ENCODE data around the gene PAPSS2.

PAPSS2 gene

DNA sequence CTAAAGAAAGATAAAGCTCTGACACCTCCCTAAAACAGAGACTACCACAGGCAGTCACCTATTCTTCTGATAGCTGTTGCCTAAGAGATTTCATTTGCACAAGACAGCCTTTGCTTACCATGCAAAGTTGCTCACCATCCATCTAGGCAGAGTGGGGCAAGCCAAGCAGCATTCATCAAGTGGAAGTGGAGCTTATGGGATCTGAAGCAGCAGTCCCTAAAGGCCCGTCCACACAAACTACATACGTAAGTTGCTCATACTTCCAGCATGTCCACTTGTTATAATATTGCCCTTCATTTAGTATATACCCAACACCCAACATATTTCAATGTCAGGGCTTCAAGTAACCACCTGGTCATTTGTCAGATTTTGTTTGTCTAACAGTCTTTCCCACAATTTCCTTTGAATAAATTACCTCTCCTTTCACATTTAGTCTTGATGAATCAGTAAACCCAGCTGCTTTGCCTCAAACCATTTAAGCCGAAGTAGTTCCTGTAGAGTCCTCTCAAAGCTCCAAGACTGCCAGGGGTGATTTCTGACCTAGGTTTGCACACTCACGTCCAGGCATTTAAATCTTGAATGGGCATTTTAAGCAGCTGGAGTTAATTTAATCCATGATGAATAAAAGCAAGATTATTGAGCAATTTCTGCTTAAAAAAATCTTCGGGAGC is 90.5 kb downstream of the PAPSS2 start:
- DNase-seq (ENCODE audit: low spot score), result peak; percentile 63

DNA sequence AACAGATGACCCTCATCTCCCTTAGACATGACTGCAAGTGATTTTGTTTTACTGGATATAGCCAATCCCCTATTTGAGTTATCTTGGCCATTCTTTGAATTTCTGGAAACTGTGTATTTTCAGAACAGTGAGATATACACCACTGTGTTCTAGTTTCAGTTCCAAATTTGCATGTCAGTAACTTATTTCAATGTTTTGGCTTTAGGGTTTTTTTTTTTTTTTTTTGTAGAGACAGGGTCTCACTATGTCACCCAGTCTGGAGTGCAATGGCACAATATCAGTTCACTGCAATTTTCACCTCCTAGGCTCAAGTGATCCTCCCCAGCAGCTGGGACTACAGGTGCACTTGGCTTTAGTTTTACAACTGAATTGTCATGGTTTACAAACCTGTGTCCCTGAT is 91.1 kb downstream of the PAPSS2 start:
- no peak for DNase-seq (ENCODE audit: low spot score)

DNA sequence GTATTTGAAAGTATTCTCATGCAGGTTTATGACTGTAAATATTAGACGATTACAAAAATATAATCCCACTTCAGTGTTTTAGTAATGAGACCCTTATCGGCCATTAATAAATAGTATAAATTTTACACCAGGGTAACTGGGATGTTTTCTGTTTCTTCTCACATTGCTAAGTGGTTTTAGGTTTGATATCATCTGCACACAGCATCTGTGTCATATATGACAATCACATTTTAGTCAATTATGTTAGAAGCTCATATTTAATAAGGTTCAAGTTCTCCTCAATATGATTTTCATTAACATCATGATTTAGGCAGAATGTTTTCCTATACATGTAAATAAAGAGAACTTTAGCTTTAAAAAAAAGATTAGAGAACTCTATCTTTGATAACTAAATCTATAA is 91.6 kb downstream of the PAPSS2 start:
- DNase-seq (ENCODE audit: low spot score), result no peak

DNA sequence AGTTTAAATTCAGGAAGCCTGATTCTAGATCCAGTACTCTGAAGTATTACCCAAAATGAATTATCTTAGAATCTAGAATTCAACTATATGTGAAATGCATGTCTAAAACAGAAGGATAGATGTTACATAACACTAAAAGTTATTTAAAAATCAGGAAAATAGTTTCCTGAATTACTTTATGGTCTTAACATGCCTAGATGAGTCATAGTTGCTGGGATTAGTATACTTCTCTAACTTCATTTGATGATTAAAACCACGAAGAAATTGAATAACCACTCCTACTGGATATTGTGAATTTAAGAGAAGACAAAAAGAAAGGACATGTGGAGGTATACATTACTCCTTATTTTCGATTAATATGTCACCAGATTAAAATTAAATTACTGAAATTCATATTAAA is 92.9 kb downstream of the PAPSS2 start:
- peak; percentile 40 for DNase-seq (ENCODE audit: low spot score)

DNA sequence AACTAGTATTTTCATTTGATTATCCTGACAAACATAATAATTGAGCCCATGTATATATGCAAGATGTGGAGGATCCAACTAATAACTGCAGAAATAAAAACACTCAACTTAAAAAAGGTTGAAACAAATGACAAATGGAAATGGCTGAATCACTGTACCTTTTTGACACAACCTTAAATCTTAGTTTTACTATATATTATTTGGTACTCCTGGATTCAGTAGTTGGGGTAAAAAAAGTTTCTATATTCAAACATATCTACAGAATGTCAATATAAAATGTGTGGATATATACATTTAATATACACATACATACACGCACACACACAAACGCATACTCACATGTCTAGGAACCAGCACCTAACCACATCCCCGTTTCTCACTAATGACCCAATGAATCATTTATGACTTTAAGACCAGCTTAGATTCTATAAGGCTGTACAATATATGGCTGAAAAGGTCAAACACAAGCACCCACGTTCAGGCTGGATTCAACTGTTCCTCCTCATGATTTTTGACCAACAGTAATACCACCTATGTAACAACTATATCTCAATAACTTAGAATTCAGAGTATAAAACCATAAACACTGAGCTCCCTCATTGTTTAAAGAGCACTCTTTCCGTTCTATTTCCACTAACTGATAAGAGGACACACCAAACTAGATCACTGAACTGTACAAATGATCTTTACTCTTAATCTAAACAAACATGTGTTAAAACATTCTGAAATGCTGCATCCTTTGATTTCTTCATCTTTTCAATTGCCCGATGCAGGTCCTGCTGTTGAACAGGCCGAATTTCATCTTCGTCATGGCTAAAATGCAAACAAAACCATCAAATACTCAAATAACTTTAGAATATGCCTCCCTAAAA is 94.6 kb downstream of the PAPSS2 start:
- DNase-seq (ENCODE audit: low spot score), result no peak

DNA sequence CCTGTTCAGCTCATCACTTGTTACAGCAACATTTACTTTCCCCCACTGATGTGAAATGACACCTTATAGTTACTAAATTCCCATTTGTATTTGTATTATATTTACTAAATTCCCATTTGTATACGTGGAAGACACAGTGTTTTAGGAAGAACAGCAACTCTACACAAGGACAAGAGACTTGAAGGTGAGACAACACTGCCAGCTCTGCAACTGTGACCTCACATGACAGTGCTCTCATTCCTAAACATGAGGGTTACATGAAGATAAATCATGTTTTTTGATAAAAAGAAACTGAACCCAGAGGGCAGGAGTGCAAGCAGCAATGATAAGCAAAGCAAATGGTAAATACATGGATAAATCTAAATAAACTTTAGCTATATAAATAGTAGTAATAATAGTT is 98.0 kb downstream of the PAPSS2 start:
- DNase-seq (ENCODE audit: low spot score), result no peak

DNA sequence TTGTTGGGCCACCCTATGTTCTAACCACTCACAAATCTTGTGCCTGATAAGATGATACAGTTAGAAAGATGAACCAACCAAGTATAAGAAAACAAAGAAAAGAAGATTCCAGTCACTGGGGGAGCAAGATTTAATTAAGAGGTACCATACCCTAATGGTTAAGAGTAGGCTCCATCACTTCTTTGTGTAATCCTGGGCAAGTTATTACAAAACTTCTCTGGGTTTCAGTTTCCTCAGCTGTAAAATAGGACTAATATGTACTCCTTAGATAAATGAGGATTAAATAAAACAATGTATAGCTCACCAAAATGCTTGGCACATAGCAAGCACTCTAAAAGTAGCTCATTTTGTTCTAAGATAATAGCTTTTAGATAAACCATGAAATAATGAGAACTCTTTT is 99.9 kb downstream of the PAPSS2 start:
- no peak for DNase-seq (ENCODE audit: low spot score)

DNA sequence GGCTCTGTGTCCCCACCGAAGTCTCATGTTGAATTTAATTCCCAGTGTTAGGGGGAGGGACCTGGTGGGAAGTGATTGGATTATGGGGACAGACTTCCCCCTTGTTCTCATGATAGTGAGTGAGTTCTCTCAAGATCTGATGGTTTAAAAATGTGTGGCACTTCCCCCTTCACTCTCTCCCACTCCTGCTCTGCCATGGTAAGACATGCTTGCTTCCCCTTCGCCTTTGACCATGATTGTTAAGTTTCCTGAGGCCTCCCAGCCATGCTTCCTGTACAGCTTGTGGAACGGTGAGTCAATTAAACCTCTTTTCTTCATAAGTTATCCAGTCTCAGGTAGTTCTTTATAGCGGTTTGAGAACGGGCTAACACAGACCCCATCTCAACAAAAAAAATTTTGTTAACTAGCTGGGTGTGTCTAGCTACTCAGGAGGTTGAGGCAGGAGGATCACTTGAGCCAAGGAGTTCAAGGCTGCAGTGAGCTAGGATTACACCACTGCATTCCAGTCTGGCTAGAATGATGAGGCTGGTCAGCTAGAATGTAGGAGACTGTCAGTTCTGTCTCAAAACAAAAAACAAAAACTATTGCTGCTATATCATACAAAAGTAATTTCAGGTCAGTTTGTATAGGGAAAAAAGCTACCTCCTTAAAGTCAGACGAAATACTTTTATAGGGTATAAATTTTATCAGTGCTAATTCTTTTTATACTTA is 100.7 kb downstream of the PAPSS2 start:
- DNase-seq (ENCODE audit: low spot score), result no peak

DNA sequence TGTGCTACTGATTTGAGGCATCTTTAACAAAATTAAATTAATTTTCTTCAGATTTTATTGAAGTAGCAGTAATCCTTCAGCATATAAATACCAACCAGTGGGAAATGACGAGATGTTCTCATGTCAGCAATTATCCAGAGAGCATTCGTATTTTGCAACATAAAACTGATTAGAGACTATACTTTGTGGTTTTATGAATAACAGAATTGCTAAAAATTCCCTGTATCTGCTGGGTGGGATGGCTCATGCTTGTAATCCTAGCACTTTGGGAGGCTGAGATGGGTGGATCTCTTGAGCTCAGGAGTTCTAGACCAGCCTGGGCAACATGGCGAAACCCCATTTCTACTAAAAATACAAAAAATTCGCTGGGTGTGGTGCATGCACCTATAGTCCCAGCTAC is 101.5 kb downstream of the PAPSS2 start:
- no peak for DNase-seq (ENCODE audit: low spot score)

DNA sequence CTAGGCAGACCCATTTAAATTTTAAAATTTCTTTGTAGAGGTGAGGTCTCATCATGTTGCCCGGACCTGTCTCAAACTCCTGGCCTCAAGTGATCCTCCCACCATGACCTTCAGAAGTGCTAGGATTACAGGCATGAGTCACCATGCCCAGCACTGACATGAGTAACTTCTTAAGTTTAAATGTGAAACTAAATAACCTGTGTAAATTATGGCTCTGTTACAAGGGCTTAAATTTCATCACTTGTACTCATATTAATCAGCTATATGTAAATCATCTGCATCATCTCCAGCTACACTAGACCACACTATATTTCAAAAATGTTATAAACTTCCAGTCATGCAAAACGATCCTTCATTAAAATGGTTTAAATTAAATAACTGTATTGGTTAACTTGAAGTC is 102.2 kb downstream of the PAPSS2 start:
- peak; percentile 69 for DNase-seq (ENCODE audit: low spot score)

DNA sequence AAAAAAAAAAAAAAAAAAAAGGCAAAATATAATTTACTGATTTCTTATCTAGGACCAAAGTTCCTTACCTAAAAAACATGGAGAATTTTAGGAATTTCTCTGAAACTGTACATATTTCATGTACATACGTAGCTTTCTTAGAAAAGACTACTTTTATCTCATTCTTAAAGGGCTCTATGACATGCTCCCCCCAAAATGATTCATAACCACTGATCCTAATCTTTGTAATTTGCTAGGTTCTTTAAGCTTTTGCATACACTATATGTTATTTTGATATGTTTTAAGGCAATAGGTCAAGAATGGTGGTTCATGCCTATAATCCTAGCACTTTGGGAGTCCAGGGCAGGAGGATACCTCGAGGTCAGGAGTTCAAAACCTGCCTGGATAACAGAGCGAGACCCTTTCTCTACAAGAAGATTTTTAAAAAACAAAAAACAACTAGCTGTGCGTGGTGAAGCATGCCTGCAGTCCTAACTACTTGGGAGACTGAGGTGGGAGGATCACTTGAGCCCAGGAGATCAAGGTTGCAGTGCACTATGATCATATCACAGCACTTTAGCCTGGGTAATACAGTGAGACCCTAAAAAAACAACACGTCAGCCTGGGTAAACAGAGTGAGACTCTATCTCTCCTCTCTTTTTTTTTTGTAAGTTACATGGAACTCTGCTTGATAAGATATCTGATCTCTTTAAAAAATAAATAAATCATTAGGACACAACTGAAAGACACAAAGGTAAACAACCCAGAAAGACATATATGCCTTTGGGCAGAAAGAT is 103.6 kb downstream of the PAPSS2 start:
- DNase-seq (ENCODE audit: low spot score), result no peak

DNA sequence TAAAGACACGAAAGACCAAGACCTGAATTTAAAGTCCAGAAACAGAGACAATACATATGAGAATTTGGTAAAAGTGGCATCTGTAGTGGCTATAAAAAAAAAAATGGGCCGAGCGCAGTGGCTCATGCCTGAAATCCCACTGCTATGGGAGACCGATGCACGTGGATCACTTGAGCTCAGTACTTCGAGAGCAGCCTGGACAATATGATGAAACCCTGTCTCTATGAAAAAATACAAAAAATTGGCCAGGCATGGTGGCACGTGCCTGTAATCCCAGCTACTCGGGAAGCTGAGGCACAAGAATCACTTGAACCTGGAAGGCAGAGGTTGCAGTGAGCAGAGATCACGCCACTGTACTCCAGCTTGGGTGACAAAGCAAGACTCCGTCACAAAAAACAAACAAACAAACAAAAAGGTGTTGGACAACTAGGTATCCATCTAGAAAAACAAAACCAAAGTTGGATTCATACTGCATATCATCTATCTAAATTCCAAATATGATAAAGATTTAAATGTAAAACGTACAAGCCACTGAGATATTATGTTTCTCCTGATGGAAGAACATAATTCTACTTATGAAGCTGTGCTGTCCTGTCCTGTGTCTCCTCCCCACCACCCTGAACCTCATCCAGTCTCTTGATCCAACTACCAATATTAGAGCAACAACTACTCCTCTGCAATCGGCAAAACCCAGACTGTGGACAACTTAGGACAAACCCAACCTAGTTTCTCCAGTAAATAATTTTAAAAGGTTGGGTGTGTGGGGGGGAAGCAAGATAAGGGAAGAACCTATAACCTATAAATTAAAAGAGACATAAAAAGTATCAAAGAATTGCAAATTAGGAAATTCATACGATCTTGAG is 104.6 kb downstream of the PAPSS2 start:
- DNase-seq (ENCODE audit: low spot score), result no peak

DNA sequence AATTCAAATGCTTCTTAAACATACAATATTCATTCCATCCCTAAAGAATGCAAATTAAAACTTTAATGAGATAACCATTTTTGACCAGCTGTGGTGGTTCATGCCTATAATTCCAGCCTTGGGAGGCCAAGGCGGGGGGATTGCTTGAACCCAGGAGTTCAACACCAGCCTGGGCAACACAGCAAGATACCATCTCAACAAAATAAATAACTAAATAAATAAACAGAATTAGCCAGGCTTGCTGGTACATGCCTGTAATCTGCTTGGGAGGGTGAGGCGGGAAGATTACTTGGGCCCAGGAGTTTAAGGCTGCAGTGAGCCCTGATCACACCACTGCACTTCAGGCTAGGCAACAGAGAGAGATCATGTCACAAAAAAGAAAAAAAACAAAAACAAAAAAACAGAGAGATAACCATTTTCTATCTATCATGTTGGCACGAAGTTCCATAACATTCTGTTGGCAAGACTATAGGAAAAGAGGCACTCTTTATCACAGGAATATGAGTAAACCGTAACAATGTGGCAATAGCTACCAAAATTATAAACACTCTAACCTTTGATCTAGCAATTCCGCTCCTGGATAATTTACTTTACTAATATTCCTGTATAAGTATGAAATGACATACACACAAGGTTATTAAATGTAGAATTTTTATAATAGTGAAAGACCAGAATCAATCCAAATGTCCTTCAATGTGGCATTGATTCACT is 106.1 kb downstream of the PAPSS2 start:
- no peak for DNase-seq (ENCODE audit: low spot score)

DNA sequence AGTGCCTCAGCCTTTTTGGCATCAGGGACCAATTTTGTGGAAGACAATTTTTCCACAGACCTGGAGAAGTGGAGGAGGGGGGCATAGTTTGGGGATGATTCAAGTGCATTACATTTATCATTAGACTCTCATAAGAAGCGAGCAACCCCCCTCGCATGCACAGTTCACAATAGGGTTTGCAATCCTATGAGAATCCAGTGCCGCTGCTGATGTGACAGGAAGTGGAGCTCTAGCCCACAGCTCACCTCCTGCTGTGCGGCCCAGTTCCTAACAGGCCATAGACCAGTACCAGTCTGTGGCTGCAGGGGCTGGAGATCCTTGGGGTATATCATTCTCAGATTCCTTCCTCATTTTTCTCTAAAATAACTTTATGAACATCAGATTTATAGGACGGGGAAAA is 107.6 kb downstream of the PAPSS2 start:
- DNase-seq (ENCODE audit: low spot score), result peak; percentile 35

DNA sequence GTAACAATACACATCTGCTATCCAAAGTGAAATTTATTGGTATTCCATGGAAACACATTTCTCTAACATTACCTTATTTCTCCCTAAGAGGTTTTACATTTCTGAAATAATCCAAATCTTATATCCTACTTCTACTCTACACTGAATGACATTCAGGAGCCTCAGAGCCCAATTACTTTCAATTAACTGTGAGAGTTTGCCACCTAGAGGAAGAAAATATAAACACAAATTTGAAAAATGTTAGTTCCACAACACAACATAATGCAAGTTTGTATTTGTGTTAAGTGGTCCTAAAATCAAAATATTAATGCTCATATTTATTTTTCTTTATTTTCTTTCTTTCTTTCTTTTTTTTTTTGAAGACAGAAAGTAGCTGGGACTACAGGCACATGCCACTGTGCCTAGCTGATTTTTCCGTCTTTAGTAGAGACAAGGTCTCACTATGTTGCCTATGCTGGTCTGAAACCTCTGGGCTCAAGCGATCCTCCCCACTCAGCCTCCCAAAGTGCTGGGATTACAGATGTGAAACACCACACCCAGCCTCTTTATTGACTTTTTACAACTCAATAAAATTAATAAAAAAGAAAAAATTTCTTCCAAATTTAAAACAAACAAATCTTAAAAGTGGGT is 112.3 kb downstream of the PAPSS2 start:
- peak; percentile 37 for DNase-seq (ENCODE audit: low spot score)

DNA sequence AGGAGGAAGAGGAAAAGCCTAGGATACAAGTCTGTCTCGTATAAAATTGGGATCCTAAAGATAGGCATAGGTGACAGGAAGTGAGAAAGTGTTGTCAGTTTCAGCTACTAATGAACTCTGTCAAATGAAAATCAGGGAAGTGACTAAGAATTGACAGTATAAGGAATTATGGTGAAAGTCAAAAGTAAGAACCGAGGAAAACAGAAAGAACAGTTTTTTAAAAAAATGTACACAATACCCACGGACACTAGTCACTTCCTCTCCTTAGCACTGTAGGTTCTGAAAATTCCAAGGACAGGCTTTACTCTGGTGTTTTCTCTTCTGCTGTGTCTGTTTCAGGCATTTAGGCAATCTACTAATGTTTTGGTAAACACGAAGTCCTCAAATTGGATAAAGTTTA is 116.1 kb downstream of the PAPSS2 start:
- DNase-seq (ENCODE audit: low spot score), result no peak

DNA sequence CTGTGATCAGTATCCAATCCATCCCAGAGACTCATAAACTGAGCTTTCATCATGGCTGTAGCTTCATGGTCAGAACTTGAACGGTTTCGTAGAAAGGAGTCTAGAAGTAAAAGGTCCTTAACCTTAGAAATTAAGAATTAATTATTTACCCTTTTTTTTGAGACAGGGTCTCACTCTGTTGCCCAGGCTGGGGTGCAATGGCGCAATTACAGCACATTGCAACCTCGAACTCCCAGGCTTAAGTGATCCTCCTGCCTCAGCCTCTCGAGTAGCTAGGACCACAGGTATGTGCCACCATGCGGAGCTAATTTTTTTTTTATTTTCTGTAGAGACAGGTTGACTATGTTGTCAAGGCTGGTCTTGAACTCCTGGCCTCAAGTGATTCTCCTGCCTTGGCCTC is 116.7 kb downstream of the PAPSS2 start:
- DNase-seq (ENCODE audit: low spot score), result no peak

DNA sequence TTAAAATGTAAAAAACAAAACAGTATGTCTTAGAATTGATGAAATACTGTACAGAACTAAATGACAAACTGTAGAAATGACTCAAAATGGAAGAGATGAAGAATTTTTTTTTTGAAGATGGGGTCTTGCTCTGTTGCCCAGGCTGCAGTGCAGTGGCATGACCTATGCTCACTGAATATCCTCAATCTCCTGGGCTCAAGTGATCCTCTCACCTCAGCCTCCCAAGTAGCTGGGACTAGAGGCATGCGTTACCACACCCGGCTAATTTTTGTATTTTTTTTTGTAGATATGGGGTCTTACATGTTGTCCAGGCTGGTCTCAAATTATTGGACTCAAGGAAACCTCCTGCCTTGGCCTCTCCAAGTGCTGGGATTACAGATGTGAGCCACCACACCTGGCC is 121.9 kb downstream of the PAPSS2 start:
- DNase-seq (ENCODE audit: low spot score), result no peak

DNA sequence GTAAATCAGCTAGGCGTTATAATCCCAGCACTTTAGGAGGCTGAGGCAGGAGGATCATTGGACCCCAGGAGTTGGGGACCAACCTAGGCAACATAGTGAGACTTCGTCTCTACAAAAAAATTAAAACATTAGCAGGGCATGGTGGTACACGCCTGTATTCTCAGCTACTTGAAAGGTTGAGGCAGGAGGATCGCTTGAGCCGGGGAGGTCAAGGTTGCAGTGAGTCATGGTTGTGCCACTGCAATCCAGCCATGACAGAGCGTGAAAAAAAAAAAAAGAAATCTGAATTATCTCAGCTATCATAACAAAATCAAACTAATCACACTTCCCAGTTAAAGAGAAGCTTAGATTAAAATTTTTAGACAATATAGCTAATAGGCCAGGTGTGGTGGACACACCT is 123.0 kb downstream of the PAPSS2 start:
- DNase-seq (ENCODE audit: low spot score), result peak; percentile 49

DNA sequence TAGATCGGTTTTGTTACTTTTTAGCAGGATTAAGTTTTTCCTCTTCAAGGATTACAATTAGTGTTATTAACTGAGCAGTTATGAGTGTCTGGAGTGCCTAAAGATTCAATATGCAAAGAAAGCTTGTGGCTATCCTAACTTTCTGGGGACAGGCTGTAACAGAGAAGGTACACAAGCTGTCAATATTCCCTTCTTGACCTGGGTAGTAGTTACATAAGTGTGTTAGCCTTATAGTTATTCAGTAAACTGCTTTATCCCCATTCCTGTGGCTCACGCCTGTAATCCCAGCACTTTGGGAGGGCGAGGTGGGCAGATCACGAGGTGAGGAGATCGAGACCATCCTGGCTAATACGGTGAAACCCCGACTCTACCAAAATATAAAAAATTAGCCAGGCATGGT is 126.7 kb downstream of the PAPSS2 start:
- DNase-seq (ENCODE audit: low spot score), result no peak

Data from kidney tubule cell (primary cell).